NOMO-1 treated with DMSO at 0.1 percent for 48 hours (cell line): ENCODE data around the gene BBS10.
"Not testable (repeated sequence)": the region's sequence is repeated elsewhere in the genome, so short reads cannot be mapped to it uniquely, and the experiment has no call there.

Experiments
- DNase-seq: peaks from one replicate; lab custom pipeline; 2025; ENCODE audit not compliant: unreplicated experiment; lab: John Stamatoyannopoulos, UW

Gene BBS10

DNA sequence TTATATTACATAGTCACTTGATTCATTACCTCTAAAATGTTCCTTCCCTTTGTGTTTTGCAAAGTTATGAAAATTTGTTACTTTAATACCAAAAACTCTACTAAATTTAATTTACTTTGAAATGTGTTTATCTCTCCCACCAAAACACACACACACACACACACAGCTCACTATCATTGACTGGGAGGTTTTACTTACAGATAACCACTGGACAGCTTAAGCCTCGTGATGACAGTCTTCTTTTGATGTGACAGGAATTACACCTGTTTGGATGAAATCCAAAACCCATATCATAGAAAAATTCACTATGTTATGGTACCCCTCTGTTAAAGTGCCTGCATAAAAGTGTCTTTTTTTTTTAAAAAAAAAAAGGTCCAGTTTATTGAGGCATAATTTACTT lies 15.6 kb downstream of the BBS10 start:
- DNase-seq = no peak

GRCh38 chr12:76329606-76330005 lies 18.6 kb downstream of the BBS10 start:
- DNase-seq = no peak

- no peak for DNase-seq
Measured at GRCh38 chr12:76329159-76329558, 19.1 kb downstream of the BBS10 start.

DNA sequence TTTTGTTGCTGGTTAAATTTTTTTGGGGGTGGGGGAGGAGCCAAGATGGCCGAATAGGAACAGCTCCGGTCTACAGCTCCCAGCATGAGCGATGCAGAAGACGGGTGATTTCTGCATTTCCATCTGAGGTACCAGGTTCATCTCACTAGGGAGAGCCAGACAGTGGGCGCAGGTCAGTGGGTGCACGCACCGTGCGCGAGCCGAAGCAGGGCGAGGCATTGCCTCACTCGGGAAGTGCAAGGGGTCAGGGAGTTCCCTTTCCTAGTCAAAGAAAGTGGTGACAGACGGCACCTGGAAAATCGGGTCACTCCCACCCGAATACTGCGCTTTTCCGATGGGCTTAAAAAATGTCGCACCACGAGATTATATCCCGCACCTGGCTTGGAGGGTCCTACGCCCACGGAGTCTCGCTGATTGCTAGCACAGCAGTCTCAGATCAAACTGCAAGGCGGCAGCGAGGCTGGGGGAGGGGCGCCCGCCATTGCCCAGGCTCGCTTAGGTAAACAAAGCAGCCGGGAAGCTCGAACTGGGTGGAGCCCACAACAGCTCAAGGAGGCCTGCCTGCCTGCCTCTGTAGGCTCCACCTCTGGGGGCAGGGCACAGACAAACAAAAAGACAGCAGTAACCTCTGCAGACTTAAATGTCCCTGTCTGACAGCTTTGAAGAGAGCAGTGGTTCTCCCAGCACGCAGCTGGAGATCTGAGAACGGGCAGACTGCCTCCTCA lies 28.5 kb downstream of the BBS10 start:
- not testable (repeated sequence) for DNase-seq

GRCh38 chr12:76318773-76319594 lies 29.2 kb downstream of the BBS10 start:
- DNase-seq = no peak

- no peak for DNase-seq
Measured at GRCh38 chr12:76317976-76318375, 30.2 kb downstream of the BBS10 start.

DNA sequence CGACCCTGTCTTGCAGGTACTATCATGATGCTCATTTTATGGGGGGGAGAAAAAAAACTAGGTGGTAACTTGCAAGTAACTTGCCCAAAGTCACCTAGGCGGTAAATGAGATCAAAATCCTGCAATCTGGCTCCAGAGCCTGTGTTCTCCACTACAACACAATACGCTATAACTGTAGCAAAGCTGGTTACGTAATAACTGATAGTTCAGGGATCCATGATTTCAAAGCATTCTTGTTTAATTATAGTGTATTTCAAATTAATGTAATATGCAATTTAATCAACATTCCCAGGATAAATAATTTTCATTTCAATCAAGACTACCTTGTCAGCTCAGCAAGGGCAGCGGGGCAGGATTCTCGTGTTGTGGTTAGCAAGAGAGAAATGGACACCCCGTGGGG lies 31.7 kb downstream of the BBS10 start:
- no peak for DNase-seq

DNA sequence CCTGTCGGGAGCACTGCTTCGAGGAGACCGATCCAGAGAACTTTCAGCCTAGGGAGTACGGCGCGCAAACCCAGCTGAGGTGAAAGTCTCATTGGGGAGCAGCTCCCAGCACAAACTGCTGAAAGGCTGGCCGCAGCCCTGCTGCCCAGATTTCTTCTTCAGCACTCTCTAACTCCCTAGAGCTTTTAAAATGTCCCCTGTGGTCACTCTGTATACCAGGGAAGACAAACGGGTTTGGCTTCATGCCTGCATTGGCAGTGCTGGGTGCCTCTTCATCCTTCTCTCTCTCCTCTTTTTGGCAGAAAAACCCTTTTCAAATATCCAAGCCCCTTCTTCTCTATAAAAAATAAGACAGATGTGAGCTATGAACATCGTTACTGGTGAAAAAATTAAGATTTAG lies 34.9 kb downstream of the BBS10 start:
- no peak for DNase-seq

DNA sequence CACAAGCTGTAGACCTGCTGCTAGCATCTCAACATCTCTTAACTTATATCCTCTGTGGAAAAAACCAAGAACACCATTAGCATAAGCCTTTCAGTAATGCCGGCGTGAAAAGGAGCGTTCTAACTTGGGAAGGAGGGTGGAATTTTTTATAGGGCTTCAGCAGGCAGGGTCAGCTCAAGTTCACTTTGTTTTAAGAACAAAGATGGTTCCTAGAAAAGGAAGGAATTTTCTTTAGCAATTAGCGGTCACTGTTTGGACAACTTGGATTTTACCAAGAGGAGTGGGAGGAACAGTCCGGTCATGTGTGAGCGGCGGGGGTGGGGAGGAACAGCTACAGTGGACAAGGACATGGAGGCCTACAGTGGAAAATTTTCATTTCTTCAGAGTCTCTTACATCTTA lies 35.9 kb downstream of the BBS10 start:
- no peak for DNase-seq

GRCh38 chr12:76311796-76312195 lies 36.4 kb downstream of the BBS10 start:
- DNase-seq = no peak

GRCh38 chr12:76310110-76310509 lies 38.1 kb downstream of the BBS10 start:
- DNase-seq = no peak

- DNase-seq = no peak
Measured at GRCh38 chr12:76308866-76309265, 39.3 kb downstream of the BBS10 start.

- DNase-seq = peak; percentile 45
Measured at GRCh38 chr12:76307083-76307482, 41.1 kb downstream of the BBS10 start.

DNA sequence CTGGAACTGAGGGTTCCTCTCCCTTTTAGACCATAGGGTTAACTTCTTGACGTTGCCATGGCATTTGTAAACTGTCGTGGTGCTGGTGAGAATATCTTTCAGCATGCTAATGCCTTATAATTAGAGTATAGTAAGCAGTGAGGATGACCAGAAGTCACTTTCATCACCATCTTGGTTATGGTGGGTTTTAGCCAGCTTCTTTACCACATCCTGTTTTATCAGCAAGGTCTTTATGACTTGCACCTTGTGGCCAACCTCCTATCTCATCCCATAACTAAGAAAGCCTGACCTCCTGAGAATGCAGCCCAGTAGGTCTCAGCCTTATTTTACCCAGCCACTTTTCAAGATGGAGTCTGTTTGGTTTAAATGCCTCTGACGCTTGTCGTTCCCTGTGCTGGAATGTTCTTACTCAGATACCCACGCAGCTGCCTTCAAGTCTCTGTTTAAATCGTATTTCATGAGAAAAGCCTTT lies 44.2 kb downstream of the BBS10 start:
- peak; percentile 34 for DNase-seq

DNA sequence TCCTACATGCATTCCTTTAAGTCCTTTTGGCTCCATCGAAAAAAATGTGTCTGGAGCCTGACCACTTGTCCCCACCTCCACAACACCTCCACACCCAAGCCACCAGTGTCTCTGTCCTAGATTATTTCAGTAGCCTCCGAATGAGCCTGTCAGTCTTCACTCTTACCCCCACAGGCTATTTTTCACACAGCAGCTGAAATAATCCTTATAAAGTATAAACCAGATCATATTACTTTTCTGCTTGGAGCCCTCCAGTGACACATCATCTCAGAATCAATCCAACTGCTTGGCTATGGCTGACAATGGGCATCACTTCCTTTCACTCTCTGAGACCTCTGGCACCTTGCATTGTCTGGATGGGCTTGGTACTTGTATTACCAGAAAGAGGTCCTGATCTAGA lies 44.9 kb downstream of the BBS10 start:
- DNase-seq = no peak

DNA sequence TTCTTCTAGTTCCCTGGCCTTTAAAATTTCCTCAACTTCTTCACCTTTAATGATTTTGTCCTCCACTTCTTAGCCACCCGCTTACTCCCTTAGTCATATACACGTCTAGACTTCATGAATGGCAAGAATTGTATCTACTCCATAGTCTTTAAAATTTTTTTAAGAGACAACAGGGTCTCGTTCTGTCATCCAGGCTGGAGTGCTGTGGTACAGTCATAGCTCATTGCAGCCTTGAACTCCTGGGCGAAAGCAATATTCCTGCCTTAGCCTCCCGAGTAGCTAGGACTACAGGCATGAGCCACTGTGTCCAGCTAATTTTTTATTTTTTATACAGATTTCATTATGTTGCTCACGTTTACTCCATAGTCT lies 47.9 kb downstream of the BBS10 start:
- no peak for DNase-seq

DNA sequence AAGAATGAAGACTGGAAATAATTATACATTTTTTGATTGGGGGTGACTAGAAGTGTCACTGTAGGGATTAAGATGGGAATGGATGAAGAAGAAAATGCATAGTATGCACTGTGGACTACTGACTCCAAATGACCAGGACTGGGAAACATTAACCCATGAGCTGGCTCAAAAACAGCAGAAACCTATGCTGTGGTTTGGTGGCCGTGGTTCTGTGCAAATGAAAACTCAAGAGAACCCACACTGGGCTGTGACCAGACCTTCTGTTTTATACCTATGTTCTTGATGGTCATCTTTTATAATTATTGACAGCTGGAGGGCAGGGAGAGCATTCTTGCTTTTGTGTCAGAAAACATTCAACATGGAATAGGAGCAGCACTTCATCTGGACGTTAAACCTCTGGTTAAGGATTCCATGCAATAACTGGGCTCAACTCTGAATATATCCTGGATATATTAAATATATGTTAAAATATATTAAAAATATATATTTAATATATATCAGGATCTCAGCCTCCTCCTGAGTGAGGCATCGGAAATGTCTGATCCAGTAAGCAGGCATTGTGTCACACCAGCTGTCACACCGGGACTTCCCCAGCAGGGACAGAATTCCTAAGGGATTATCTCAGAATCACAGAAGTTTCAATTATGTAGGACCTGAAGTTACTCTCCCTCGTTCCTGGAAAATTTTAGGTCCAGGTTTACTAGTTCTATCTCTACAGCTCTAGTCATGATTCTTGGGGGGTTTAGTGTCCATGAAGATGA lies 48.5 kb downstream of the BBS10 start:
- no peak for DNase-seq
